Right forelimb (tissue), 1 donor: ENCODE measurements around the gene PRKCH.

Experiments
- DNase-seq: peaks from one replicate; pipeline ENCODE4 v3.0.0-alpha.2; 2018

Gene PRKCH

DNA sequence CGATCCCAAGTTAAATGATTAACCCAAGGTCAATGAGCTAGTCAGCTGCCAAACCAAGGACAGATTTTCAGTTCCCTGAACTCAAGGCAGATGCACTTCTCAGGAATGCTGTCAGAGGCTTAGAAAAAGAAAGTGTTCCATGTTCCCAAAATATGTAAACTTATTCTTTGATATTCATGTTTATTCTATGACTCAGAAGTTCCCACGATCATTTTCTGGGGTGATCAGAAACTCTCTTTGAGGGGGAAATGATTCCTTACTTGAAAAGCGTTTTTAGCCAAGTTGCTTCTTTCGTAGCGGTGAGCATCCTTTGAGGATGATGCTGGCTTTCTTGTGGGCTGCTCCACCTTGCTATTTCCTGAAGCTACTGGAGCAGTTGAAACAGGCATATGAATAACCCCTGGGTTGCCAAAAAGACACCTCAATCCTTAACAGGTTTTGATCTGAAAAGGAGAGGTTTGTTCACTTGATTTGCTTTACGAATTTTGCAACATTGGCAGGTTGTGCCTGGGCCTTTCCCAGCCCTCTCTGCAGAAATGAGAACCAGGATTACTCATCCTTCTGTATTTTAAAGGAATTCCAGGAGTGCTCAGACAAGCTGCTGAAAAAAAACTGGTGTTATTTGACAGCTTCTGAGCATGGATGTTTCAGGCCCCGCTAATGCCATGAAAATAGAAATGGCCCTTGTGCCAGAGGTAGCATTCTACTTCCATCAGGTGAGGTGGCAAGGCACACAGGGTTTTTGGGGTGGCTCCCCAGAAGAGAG is 252.6 kb downstream of the PRKCH start:
- no peak for DNase-seq

DNA sequence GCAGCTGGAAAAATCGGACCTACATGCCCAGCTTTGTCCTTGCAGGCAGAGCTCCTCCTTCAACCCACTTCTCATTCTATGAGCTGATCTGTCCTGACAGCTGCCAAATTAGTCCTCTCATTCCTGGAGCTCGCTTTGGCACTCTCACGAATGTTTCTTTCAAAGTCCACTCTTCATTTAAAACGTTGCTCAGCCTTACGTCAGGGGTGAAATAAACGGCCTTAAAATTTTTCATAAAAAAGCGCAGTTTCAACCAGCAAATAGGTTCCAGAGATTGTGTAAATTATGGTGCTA is 253.1 kb downstream of the PRKCH start:
- DNase-seq: no peak

- no peak for DNase-seq
Measured at GRCh38 chr14:61575126-61575525, 253.7 kb downstream of the PRKCH start.

GRCh38 chr14:61575551-61576150 is 254.3 kb downstream of the PRKCH start:
- no peak for DNase-seq

DNA sequence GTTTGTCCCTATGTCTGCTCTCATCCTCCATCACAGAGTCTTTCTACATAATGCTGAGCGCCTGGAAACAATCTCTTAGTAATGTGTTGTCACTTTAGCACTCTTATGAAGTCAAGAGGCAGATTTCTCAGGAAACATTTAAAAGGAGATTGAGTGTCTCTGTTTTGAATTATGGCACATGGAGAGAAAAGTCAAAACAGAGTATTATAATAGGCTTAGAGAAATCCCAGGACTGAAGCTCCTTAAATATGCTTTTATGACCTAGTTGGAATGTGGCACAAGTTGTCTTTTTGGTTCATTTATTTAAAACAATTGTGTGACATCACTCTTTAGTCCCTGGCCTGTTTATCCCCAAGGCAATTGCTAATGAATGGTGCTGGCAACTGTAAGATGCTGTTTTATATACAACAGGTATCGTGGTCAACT is 256.1 kb downstream of the PRKCH start:
- no peak for DNase-seq

GRCh38 chr14:61578745-61579144 is 257.4 kb downstream of the PRKCH start:
- DNase-seq: no peak

GRCh38 chr14:61581340-61581739 is 260.0 kb downstream of the PRKCH start:
- DNase-seq: no peak

DNA sequence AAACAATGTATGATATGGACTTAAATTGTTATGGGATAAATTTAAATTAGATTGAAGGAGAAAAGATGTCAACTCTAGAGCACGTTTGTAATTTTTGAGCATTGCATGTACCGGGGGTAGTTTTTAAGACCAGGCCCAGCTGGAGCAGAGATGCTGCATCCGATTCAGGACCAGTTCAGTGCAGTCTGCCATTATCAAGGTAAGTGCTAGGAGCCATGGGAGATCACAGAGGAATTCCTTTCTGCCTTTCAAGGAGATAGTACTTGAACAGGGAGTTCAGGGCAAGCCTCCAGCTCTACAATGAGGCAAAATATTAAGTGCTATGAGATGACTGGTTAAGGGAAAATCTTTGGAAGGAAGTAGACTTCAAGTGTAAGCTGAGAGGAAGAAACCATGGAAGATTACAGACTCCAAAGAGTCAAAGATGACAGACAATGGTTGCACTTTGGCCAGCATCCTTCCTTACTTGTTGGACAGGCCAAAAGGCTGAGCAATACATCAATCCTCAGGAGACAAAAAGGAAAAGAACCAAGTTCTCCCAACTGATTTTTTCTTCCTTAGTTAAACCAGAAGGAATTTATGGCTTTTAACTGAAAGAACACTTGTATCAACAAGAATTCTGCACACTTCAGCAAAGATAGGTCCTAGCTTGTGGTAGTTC is 260.7 kb downstream of the PRKCH start:
- DNase-seq: no peak

GRCh38 chr14:61582815-61583214 is 261.4 kb downstream of the PRKCH start:
- no peak for DNase-seq

GRCh38 chr14:61584331-61584741 is 263.0 kb downstream of the PRKCH start:
- no peak for DNase-seq

GRCh38 chr14:61585598-61586543 is 264.5 kb downstream of the PRKCH start:
- peak; percentile 88 for DNase-seq

DNA sequence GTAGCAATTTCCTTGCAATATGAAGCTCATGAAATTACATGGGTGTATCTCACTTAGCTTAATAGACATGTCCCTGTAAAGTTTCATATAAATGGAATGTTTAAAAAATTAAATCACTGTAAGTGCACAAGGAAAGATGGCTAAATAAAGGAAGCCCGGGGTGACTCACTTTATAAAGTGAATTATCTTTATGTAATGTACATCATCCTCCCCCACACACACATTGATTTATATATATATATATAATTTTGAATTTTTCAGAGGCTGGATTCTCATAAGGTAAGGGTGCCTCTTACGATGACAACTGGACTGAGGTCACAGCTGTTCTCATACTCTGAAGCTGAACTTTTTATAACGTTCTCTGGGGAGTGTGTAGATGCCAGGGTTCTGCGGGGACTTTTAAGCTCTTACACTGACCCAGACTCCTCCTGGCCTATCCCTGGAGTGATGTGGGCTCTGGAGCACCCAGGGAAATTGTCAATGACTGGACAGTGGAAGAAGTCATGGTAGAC is 265.2 kb downstream of the PRKCH start:
- no peak for DNase-seq

DNA sequence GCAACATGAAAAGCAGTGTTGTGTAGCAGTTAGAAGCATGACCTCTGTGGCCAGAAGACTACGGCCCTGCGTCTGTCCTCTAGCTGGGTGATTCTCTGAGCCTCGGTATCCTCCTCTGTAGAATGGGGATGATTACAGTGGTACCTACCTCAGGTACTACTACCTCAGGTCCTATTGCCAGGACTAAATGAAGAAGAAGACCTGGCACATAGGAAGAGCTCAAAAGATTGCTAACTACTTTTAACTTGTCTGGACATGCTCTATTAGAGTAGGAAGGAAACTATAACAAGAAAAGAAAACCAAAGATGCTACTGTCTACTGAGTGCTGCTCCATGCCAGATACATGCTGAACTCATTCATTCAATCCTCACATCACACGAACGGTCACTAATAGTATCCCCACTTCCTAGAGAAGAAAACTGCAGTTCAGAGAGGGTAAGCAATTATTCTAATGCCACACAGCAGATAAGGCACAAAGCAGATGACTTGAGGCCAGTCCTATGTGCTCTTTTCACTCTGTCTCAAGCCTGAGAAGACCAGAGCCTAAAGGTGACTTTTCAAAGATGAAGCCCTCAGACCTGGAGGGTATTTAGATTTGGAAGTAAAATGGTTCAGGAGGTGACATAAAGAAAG is 265.8 kb downstream of the PRKCH start:
- no peak for DNase-seq

GRCh38 chr14:61588419-61588901 is 267.1 kb downstream of the PRKCH start:
- DNase-seq: no peak

GRCh38 chr14:61589691-61590581 is 268.6 kb downstream of the PRKCH start:
- DNase-seq: no peak

DNA sequence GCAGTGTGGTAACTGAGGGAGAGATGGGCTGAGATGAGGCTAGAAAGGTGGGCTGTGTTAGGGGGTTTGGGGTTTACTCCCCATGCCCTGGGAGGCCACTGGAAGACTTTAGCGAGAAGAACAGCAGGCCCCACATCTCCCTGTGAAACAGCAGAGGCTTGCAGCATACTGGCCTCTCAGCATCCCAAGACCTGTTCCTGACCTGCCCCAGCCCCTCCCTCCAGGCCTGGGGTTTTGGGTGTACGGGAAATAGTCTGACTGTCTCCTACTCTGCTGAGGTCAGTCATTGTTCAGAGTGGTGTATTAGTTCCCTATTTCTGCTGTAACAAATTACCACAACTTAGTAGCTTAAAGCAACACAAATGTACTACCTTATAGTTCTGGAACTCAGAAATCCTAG is 270.5 kb downstream of the PRKCH start:
- DNase-seq: no peak

DNA sequence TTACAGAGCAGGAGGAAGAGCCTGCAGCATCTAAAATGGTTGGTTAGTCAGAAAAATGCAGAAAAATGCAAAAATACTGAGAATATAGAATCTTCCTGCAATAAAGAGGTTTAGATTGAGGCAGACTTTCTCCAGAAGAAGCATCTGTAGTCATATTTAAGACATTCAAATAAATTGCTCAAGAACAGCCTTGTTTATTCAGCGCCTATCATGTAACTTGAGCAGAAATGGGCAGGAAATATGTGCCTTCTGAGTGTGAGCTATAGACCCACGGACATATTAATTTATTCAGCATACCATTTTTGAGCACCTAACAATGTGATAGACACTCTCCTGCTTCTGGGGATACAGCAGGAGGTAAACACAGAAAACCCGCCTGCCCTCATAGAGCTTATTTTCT is 272.0 kb downstream of the PRKCH start:
- DNase-seq: no peak

- DNase-seq: no peak
Measured at GRCh38 chr14:61596990-61597389, 275.6 kb downstream of the PRKCH start.

GRCh38 chr14:61598980-61599379 is 277.6 kb downstream of the PRKCH start:
- DNase-seq: no peak

DNA sequence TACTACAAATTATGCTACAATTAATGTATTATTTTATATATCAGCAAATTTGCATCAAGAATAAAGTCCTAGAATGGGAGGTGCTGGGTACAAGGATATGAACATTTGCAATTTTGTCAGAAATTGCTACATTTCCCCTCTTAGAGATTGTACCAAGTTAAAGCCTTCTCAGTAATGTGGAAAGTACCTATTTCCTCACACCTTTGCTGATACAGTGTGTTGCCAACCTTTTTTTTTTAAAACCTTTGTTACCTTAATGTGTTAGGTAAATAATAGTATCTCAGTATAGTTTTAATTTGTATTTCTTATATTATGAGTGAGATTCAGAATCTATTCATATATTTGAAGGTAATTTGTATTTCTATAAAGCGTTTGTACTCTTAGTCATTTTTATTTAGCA is 278.6 kb downstream of the PRKCH start:
- DNase-seq: no peak
